Measurements from ENCODE around the gene FLYWCH1.

The FLYWCH1 gene

GRCh38 chr16:2911638-2912329 lies at the start of gene FLYWCH1:
Gene FLYWCH1 (plus strand): TSS chr16:2911931. CDS start chr16:2929686, 17,755 bp downstream.
- H3K4me1 ChIP-seq (ENCODE audit: control insufficient read depth, insufficient read depth, low read length) = peaks cover 8% of the 10 kb centered on the region
- peak within 1 kb of the TSS; percentile 91 for H3K4me3 ChIP-seq (ENCODE audit: low read length)
- no peaks in the 10 kb centered on the region for H3K27me3 ChIP-seq (ENCODE audit: control insufficient read depth, insufficient read depth, low read length)
- peak within 1 kb of the TSS; percentile 89 for H3K27ac ChIP-seq (ENCODE audit: low read depth, low read length)
- peak within 1 kb of the TSS; percentile 68 for H3K9ac ChIP-seq (ENCODE audit: low read length)
- no peaks in the 10 kb centered on the region for H3K36me3 ChIP-seq (ENCODE audit: control insufficient read depth, insufficient read depth, low read length)

GRCh38 chr16:2865651-2866050 lies 46.1 kb upstream of the FLYWCH1 start:
- Histone ChIP-seq H3K27me3 (ENCODE audit: control insufficient read depth, insufficient read depth, low read length) (no peaks in the 10 kb centered on the region), H3K27ac (ENCODE audit: low read depth, low read length) (no peak overlapping the region), H3K36me3 (ENCODE audit: control insufficient read depth, insufficient read depth, low read length) (no peaks in the 10 kb centered on the region), H3K4me1 (ENCODE audit: control insufficient read depth, insufficient read depth, low read length) (no peaks in the 10 kb centered on the region), H3K4me3 (ENCODE audit: low read length) (no peak overlapping the region), H3K9ac (ENCODE audit: low read length) (no peak overlapping the region)

- Histone ChIP-seq H3K4me3 (ENCODE audit: low read length) (no peak overlapping the region), H3K9ac (ENCODE audit: low read length) (no peak overlapping the region), H3K27ac (ENCODE audit: low read depth, low read length) (no peak overlapping the region), H3K4me1 (ENCODE audit: control insufficient read depth, insufficient read depth, low read length) (no peaks in the 10 kb centered on the region), H3K36me3 (ENCODE audit: control insufficient read depth, insufficient read depth, low read length) (no peaks in the 10 kb centered on the region), H3K27me3 (ENCODE audit: control insufficient read depth, insufficient read depth, low read length) (no peaks in the 10 kb centered on the region)
These were observed 45.3 kb upstream of the FLYWCH1 start for GRCh38 chr16:2866431-2866830.

GRCh38 chr16:2867661-2867986 lies 44.1 kb upstream of the FLYWCH1 start:
- no peaks in the 10 kb centered on the region for H3K36me3 ChIP-seq (ENCODE audit: control insufficient read depth, insufficient read depth, low read length)
- H3K9ac ChIP-seq (ENCODE audit: low read length) = peak overlapping the region; percentile 19
- H3K4me3 ChIP-seq (ENCODE audit: low read length) = peak overlapping the region; percentile 60
- H3K27me3 ChIP-seq (ENCODE audit: control insufficient read depth, insufficient read depth, low read length) = no peaks in the 10 kb centered on the region
- no peaks in the 10 kb centered on the region for H3K4me1 ChIP-seq (ENCODE audit: control insufficient read depth, insufficient read depth, low read length)
- H3K27ac ChIP-seq (ENCODE audit: low read depth, low read length) = peak overlapping the region; percentile 96

GRCh38 chr16:2867987-2868789 lies 43.5 kb upstream of the FLYWCH1 start:
- no peaks in the 10 kb centered on the region for H3K36me3 ChIP-seq (ENCODE audit: control insufficient read depth, insufficient read depth, low read length)
- no peaks in the 10 kb centered on the region for H3K27me3 ChIP-seq (ENCODE audit: control insufficient read depth, insufficient read depth, low read length)
- peak overlapping the region; percentile 96 for H3K27ac ChIP-seq (ENCODE audit: low read depth, low read length)
- H3K4me1 ChIP-seq (ENCODE audit: control insufficient read depth, insufficient read depth, low read length) = no peaks in the 10 kb centered on the region
- H3K9ac ChIP-seq (ENCODE audit: low read length) = peak overlapping the region; percentile 51
- H3K4me3 ChIP-seq (ENCODE audit: low read length) = peak overlapping the region; percentile 60

GRCh38 chr16:2871926-2872325 lies 39.8 kb upstream of the FLYWCH1 start:
- H3K36me3 ChIP-seq (ENCODE audit: control insufficient read depth, insufficient read depth, low read length) = no peaks in the 10 kb centered on the region
- H3K27ac ChIP-seq (ENCODE audit: low read depth, low read length) = no peak overlapping the region
- H3K4me3 ChIP-seq (ENCODE audit: low read length) = no peak overlapping the region
- no peaks in the 10 kb centered on the region for H3K4me1 ChIP-seq (ENCODE audit: control insufficient read depth, insufficient read depth, low read length)
- no peak overlapping the region for H3K9ac ChIP-seq (ENCODE audit: low read length)
- H3K27me3 ChIP-seq (ENCODE audit: control insufficient read depth, insufficient read depth, low read length) = no peaks in the 10 kb centered on the region

- Histone ChIP-seq H3K4me1 (ENCODE audit: control insufficient read depth, insufficient read depth, low read length) (no peaks in the 10 kb centered on the region), H3K4me3 (ENCODE audit: low read length) (no peak overlapping the region), H3K9ac (ENCODE audit: low read length) (no peak overlapping the region), H3K27me3 (ENCODE audit: control insufficient read depth, insufficient read depth, low read length) (no peaks in the 10 kb centered on the region), H3K36me3 (ENCODE audit: control insufficient read depth, insufficient read depth, low read length) (no peaks in the 10 kb centered on the region), H3K27ac (ENCODE audit: low read depth, low read length) (no peak overlapping the region)
These were observed 37.5 kb upstream of the FLYWCH1 start for GRCh38 chr16:2874032-2874911.

GRCh38 chr16:2874912-2875362 lies 36.8 kb upstream of the FLYWCH1 start:
- H3K36me3 ChIP-seq (ENCODE audit: control insufficient read depth, insufficient read depth, low read length) = no peaks in the 10 kb centered on the region
- no peak overlapping the region for H3K9ac ChIP-seq (ENCODE audit: low read length)
- no peaks in the 10 kb centered on the region for H3K27me3 ChIP-seq (ENCODE audit: control insufficient read depth, insufficient read depth, low read length)
- H3K4me3 ChIP-seq (ENCODE audit: low read length) = no peak overlapping the region
- no peaks in the 10 kb centered on the region for H3K4me1 ChIP-seq (ENCODE audit: control insufficient read depth, insufficient read depth, low read length)
- H3K27ac ChIP-seq (ENCODE audit: low read depth, low read length) = no peak overlapping the region

GRCh38 chr16:2879854-2880508 lies 31.8 kb upstream of the FLYWCH1 start:
- Histone ChIP-seq H3K27ac (ENCODE audit: low read depth, low read length) (no peak overlapping the region), H3K27me3 (ENCODE audit: control insufficient read depth, insufficient read depth, low read length) (no peaks in the 10 kb centered on the region), H3K36me3 (ENCODE audit: control insufficient read depth, insufficient read depth, low read length) (no peaks in the 10 kb centered on the region), H3K9ac (ENCODE audit: low read length) (no peak overlapping the region), H3K4me3 (ENCODE audit: low read length) (no peak overlapping the region), H3K4me1 (ENCODE audit: control insufficient read depth, insufficient read depth, low read length) (peaks cover 6% of the 10 kb centered on the region)

GRCh38 chr16:2881783-2882649 lies 29.7 kb upstream of the FLYWCH1 start:
- Histone ChIP-seq H3K4me1 (ENCODE audit: control insufficient read depth, insufficient read depth, low read length) (peaks cover 6% of the 10 kb centered on the region), H3K9ac (ENCODE audit: low read length) (peak overlapping the region; percentile 24), H3K4me3 (ENCODE audit: low read length) (peak overlapping the region; percentile 73), H3K27ac (ENCODE audit: low read depth, low read length) (peak overlapping the region; percentile 96), H3K36me3 (ENCODE audit: control insufficient read depth, insufficient read depth, low read length) (no peaks in the 10 kb centered on the region), H3K27me3 (ENCODE audit: control insufficient read depth, insufficient read depth, low read length) (no peaks in the 10 kb centered on the region)

GRCh38 chr16:2882650-2883457 lies 28.9 kb upstream of the FLYWCH1 start, which contains the start of gene FLYWCH2:
Gene FLYWCH2 (plus strand): TSS chr16:2883215. CDS start chr16:2896450, 13,235 bp downstream.
- peak within 1 kb of the TSS; percentile 90 for H3K9ac ChIP-seq (ENCODE audit: low read length)
- H3K4me1 ChIP-seq (ENCODE audit: control insufficient read depth, insufficient read depth, low read length) = peaks cover 6% of the 10 kb centered on the region
- H3K27ac ChIP-seq (ENCODE audit: low read depth, low read length) = peak within 1 kb of the TSS; percentile 96
- no peaks in the 10 kb centered on the region for H3K27me3 ChIP-seq (ENCODE audit: control insufficient read depth, insufficient read depth, low read length)
- peak within 1 kb of the TSS; percentile 73 for H3K4me3 ChIP-seq (ENCODE audit: low read length)
- no peaks in the 10 kb centered on the region for H3K36me3 ChIP-seq (ENCODE audit: control insufficient read depth, insufficient read depth, low read length)
